HT-29 (cell line): Measurements from ENCODE around the gene CEP104. TPM values are rescaled to one million over a fixed set of nuclear protein-coding genes. Genes with fewer than 3 reads are reported as not detected.
A peak's percentile ranks its signal among the peaks of the same experiment; 100 is the strongest.

ENCODE experiments used
- DNase-seq: peaks from one replicate; pipeline ENCODE4 v3.0.0-alpha.2; 2015; ENCODE audit warnings: low spot score
- total RNA-seq: library from RNA; depleted of rRNA; stranded (reverse); fragments of >200 nt; shearing (Covaris generic); gene quantifications from 2 replicates; pipeline ENCODE4 v1.2.3, GENCODE V29; 2014; rRNA removed

CEP104 gene
- total RNA-seq: 22.7 and 31.3 TPM in 2 replicates

DNA sequence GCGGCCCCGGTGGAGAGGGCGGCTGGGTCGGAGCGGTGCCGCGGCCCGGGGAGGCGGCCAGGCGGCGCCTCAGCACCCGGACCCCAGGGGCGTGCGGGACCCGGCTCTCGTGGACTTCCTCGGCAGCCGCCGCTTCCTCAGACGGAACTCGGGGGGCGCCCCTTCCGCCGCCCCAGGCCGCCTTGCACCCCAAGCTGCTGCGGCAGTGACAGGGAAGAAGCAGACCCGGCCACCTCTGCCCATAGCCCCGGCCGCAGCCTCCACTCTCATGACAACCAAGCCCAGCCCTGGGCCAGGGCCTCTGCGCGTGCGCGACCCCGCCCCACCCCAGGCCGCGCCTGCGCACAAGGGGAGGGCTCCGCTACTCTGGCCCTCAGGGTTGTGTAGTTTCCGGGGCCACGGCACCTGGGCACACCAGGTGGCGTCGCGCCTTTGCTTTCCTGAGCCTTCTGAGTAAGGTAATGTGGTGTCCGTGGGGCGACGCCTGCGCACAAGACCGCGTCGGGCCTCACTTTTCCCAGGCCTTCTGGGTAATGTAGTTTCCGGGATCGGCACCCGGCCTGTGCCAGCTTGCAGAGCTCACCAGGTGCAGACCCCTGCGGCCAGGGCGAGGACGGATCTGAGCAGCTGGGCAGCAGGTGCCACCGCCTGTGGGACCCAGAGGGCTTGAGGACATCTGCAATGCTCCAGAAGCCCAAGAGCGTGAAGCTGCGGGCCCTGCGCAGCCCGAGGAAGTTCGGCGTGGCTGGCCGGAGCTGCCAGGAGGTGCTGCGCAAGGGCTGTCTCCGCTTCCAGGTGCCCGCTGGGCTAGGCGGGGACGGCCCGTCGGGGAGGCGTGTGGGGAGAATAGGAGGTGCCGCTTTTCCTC is at the start of gene CEP104, which contains the start of gene DFFB:
Gene CEP104 (minus strand): TSS at position 289 of the 868 bp plus-strand sequence. CDS start 4,804 bp downstream, outside the sequence.
Gene DFFB (plus strand): TSS at position 554 of the 868 bp plus-strand sequence. CDS start 128 bp downstream, at position 682.
- DNase-seq: peak; percentile 99

DNA sequence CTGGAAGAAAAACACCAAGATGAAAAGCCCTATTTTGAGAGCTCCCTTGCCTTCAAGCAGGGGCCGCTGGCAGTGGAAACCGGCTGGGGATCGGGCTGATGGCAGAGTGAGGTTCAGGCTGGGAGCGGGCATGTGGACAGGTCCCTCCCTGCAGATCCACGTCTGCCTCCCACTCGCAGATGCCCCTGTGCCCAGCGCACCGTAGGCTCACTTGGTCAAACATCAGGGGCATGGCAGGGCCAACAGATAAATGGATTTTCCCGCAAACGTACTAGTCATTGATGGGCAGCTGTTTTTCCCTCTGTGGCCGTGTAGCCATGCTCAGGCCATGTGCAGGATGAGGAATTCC is 49.6 kb upstream of the CEP104 start:
- DNase-seq: no peak

DNA sequence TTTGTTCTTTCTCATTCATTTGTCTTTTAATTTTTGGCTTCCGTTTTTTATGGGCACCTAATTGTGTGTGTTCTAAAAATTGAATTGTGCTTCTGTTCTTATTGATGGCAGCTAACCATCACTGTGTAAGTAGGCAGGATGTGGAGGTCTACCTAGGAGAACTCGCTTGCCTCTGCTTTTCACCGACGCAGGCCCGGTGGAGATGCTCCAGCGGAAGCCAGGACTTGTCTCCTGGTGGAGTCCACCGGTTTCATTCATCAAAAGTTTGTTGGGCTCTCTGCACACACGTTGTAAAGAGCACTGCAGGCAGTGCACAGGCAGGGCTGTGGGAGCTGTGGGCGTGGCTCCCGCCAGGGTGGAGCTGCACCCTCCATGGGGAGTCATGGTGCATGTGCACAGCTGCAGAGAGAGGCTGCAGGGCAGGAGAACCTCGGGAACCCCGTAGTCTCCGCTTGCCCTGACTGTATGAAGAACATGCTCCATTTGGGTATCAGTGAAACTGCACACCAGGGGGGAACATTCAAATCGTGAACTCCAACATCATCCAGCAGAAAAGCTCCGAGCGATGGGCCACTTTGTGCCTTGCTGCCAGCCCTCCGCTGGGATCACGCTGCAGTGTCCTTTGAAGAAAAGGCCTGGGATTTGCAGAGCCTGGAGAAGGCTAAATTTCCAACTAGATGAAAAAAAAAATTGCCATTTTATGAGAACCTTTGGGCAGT is 49.1 kb upstream of the CEP104 start:
- DNase-seq: no peak

DNA sequence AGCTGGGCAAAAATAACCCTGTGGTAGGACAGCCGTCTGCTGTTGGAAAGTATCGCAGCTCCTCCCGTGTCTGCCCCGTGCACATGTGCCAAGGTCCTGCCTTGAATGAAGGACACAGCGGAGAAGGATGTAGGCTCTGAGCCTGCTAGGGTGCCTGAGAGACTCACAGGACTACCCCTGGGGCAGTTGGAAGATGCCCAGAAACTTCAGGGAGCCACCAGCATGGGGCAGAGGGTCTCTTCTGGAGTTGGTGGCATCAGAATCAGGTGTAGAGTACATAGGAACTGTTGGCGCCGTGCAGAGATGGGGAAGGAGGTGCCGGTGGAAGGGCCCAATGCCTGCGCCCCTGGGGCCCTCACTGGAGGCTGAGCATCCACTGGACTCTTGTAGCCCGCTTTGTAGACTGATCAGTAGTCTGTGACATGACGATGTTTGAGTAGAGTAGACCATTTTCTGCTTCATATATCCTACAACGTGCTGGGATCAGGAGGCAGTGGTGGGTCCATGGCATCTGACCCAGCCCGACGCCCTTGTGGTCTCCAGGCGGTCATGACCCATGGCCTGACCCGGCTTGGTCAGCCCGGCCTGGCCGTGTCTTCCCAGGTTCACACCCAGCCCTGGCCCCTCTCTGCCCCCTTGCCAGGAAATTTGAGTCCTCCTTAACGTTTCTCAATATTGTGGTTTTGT is 48.4 kb upstream of the CEP104 start:
- DNase-seq: no peak

DNA sequence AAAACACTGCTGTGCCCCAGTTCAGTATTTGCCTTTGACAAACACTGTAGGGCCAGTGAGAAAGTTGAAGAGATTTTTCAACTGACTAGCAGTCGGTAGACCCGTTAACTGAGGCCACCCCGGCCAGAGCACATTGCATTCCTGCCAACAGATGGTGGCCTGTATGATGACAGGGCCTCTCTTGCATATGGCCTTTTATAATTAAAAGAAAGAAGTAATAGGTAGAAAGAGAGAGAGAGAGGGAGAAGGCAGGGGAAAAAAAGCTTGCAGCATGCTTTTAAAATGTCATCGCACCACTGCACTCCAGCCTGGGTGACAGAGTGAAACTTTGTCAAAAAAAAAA is 47.8 kb upstream of the CEP104 start:
- DNase-seq: no peak

DNA sequence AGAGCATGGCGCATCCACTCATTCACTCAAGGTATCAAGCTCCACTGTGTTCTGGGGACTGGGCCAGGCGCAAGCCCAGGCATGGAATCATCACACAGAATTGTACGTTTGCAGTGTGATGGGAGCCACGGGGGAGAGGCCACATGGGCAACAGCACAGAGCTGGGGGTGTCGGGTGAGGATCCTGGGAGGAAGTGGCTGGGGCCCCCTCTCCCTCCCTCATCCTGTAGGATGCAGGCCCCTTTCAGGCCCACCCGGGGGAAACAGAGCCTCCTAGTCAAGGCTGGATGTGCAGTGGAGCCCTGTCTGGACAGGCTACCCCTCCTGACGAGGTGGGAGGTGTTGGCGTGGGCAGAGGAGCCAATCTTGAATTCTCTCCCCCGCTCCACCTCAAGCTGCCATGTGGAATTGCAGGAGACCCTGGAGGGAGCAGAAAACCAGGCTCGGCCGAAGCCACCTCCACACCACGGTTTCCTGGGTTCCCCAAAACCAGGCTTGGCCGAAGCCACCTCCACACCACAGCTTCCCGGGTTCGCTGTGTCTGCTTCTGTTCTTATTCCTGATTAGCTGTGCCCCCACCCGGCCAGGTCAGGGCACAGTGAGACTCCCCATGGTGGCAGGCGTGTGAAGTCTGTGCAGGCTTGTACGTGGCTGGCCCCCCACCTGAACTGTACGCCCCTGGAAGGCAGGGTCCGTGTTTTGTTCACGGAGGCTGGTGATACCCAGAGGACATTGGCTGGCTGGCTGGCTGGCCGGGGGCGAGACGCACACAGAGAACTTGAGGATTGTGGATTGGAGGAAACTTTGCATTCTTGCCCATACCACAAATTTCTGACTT is 47.2 kb upstream of the CEP104 start:
- DNase-seq: no peak

DNA sequence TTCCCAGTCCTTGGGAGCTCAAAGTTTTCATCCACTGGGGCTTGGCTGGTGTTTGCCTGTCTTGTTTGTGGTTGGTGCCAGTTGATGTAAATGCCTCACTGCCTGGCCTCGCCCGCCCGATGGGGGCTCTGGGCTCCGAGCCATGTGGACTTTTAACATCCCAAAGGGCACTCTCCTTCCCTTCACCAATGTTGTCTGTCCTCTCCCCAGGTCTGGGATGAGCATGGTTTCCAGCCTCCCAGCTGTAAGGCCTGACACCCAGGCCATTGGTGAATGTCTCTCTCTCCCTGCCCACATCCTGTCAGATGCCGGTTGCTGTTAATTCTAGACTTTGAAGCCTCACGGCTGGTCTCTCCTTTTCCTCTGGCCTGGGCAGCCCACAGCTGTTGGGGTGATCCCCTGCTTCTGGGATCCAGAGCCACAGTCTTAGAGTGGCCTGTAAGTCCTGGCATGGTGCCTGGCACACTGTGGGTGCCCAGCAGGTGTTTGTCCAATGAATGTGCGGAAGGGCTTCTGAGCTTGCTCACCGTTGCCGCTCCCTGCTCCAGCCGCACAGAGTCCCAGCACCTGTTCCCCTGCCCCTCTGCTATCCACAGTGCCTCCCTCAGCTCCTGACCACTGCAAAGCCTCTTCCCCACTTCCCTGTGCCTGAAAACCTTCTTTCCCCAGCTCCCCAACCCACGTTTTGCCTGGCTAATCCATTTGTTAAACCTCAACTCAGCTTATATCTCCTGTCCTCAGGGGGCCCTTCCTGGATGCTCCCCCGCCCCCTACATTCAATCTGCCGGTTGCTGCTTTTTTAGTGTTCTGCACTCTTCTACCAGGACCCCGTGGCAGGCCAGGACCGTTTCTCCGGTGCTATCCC is 46.4 kb upstream of the CEP104 start:
- no peak for DNase-seq

DNA sequence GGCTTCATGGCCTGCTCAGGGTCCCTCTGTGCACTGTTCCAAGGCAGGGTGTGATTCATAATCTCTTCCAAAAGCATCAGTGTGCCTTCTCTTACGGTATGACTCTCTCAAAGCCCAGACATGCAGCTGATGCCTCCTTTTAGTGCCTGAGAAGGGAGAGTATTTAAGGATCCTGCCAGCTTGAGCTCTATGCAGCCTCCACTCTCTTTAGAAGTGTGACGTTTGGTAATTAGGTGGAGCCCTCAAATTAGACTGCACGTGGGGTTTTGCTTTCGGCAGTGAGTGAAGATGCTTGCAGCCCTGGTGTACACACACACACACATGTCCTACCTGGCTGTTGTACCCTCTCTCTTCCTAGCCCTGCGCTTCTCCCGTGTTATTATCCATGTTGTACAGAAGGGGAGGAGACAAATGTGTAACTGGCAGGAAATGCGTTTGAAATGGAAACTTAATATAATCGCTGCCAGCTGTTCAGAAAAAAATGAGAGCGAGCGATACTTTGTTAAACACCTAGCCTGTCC is 45.6 kb upstream of the CEP104 start:
- DNase-seq: no peak

DNA sequence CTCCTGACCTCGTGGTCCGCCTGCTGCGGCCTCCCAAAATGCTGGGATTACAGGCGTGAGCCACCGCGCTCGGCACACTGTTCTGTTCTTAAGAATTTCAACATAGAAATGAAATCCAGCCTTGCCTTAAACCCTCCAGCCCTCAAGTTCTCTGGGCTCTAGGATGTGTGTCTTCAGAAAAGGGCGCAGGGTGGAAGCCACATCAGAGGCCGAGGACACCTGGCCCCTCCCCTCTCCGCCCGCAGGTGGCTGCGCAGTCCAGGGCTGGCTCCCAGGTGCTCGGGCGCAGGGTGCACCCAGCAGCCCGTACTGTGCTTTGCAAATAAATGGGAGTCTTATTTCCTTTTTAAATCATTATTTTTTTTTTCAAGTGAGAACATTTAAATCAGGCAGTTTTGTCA is 45.1 kb upstream of the CEP104 start:
- no peak for DNase-seq

DNA sequence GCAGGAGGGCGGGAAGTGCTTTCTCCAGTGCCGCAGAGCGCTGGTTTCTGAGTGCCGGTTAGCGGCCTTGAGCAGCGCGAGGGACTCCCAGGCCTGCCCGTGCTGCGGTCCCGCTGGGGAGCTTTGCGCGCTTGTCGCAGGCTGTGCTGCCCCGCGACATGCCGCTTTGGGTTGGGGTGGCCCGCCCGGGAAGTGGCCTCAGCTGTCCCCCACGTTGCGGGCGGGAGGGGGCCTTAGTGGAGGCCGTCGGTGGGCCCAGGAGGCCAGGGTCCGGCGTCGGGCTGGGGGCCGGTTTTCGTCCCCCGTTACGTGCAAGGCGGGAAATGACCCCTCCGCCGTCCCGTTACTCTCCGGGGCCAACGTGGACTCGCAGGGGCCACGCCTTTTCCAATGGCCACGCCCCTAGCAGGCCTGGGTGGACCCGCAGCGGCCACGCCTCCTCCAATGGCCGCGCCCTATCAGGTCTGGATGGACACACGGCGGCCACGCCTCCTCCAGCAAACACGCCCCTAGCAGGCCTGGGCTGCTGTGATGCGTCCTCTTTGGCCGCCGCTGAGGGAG is 44.0 kb upstream of the CEP104 start:
- peak; percentile 95 for DNase-seq

DNA sequence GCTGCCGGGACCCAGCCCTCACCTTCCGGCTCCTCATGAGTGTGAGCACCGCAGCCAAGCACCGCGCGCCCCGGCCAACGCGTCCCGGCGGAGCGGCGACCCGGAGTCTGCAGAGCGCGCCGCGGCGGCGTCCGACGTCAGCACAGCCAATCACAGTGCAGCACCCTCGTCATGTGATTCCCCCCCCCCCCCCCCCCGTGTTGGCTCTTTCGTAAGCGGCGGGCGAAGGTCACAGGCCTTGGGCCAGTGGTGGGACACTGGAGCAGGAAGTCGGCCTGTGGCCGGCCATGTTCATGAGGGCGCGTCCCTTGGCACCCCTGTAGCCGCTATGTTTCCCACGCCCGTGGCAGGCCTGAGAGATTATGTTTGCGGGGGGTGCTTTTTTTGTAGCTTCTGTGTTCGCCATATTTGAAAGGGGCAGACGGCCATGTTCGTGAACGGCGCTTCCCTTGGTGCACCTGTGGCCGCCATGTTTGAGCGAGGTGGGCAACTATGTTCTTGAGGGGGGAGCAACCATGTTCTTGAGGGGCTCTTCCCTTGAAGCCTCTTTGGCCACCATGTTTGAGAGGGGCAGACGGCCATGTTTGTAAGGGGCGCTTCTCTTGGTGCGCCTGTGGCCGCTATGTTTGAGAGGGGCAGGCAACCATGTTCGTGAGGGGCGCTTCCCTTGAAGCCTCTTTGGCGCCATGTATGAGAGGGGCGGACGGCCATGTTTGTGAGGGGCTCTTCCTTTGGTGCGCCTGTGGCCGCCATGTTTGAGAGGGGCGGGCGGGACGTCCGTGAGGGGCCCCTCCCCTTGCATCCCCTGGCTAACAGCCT is 43.3 kb upstream of the CEP104 start, which contains the start of gene C1orf174:
Gene C1orf174 (minus strand): TSS at position 123 of the 819 bp plus-strand sequence. CDS start 86 bp downstream, at position 37.
- DNase-seq: peak; percentile 94

DNA sequence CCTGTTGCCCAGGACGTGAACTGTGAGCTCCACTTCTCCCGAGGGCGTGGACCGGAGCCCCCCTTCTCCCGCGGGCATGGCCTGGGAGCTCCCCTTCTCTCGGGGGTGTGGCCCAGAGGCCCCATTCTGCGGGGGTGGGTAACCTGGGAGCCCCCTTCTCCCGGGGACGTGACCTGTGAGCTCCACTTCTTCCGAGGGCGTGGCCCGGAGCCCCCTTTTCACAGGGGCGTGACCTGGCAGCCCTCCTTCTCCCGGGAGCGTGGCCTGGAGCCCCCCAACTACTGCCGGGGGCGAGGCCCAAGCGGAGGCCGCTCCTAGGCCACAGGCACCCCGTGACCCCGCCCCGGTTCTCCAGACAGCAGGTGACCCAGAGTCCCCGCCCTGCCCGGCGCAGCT is 42.7 kb upstream of the CEP104 start:
- no peak for DNase-seq

DNA sequence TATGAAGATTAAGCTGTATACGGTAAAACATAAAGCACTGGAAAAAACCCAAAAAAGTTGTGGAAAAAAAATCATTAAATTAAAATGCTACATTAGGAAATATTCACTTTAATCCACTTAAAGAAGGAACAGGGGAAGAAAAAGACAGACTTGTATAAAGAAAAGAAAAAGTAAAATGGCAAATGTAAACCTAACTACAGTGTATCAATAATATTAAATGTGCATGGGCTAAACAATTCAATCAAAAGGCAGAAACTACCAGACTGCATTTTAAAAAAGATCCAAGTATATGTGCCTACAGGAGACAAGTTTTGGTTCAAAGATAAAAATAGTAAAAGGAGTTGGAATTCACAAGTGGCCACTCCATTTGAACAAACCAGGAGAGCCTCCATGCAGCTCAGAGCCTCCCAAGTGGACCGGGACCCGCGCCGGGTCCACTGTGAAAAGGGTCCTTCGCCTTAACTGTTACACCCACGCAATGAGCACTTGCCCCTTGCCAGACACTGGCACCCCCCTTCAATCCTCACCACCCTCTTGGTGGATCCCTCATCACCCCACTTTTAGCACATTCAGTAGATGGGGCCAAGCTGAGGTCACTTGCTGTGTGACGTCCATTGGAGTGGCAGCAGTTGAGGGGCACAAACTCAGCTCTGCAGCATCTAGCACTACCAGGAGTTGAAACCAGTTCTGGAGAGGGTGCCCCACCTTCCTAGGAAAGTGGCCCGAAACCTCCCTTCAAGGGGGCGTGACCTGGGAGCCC is 42.2 kb upstream of the CEP104 start:
- DNase-seq: peak; percentile 28

DNA sequence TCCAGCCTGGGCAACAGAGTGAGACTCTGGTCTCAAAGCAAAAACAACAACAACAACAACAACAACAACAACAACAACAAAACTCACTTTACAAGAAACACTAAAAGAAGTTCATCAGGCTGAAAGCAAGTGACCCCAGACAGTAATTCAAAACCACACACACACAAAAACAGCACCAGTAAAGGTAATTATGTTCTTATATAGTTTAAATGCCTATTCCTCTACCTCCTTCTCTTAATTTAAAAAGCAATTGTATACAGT is 41.4 kb upstream of the CEP104 start:
- DNase-seq: no peak

DNA sequence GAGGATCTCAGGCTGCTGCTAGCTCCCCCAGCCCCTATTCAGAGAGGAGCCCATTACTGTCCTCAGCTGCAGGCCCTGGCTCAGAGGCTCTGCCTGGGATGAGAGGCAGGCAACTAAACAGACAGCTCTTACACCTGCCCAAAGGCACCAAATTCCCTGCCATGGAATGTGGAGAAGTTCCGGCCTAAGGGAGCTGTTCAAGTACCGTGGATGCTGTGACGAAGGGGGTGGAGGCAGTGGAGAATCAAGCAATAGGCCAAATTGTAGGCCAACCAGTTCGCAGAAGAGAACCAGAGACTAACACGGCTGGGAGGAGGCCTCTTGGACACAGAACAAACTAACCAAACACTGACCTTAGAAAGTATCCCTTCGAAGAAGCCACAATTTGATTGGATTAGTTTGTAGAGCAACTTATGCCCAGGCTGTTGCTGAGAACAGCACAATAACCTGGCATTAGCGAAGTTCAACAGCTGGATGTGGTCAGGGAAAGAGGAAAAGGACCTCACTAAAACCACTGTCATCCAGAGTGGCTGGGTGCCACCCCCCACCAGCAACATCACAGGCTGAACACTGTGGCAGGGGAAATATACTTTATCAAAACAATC is 39.5 kb upstream of the CEP104 start:
- no peak for DNase-seq

DNA sequence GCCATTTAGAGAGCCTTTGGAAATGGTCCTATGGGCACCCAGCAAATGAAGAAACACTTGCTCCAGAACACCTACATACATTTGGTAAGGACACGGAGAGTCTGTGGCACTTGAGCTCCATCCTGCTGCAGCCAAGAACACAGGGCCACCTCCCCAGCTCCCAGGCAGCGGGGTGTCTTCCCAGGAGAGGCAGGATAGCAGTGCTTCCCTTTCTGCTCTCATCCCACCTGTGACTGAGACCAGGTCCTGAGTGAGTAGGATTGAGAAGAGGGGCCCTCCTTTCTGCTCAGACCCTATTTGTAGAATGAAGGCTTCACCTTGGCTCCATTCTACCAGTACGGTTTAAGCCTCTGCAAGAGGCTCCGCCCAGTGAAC is 38.9 kb upstream of the CEP104 start:
- no peak for DNase-seq

DNA sequence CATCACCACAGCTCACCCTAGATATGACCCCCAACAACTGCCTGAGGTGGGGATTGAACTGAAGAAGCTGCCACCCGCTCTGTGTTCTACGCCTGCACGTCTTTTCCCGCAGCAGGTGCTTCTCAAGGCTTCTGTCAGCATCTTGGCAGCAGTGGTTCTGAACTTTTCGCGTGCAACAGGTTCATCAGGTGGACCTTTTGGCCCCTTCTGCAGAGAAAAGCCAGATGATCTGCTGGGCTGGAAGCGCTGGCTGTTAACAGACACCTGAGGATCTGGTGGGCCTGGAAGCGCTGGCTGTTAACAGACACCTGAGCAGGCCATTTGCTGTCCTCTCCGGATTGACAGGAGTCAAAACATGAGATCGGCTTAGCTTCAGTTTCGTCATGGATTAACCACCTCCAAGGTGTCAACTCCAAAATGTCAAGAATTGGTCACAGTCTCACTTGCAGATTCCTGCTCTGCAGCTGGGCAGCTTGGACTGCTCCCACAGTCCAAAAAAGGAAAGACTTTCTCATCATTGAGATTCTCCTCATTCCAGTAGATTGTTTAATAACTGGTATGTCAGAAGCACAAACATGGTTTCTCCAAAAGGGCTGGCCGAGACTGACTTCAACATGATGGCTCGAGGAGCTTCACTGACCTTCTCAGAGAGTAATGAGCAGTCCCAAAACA is 38.4 kb upstream of the CEP104 start:
- DNase-seq: no peak
